A549 (cell line): ENCODE data around the gene SLC43A3. TPM values are rescaled to one million over a fixed set of nuclear protein-coding genes. Genes with fewer than 3 reads are reported as not detected.
A peak's percentile ranks its signal among the peaks of the same experiment; 100 is the strongest.

Experiments used
- ATAC-seq, 2 experiments: fragments of 200-7000 bp in 1 of 2; fragments of >200 bp in 1 of 2; cut with Nextera tagmentation in 1 of 2; cut with Tn5 transposase in 1 of 2; 3 replicates each; pipeline versions ENCODE4 v1.8.0 to v1.9.1; 2018 to 2020; ENCODE audit warnings: mild to moderate bottlenecking in 1 of 2, moderate library complexity in 1 of 2
- CTCF ChIA-PET: fragments of 300-600 bp; sonication (Branson Sonifier 250); formaldehyde crosslinking; extraction: SDS; loops from one replicate; lab custom pipeline; 2021; ENCODE audit warnings: antibody characterized with exemption, inconsistent platforms; lab: Yijun Ruan, JAX
- POLR2A ChIA-PET: fragments of 350-600 bp; formaldehyde crosslinking; extraction: SDS; loops from one replicate; lab custom pipeline; 2021; ENCODE audit warnings: antibody characterized with exemption, inconsistent platforms; lab: Yijun Ruan, JAX
- DNase-seq, 2 experiments: peaks; one replicate each; pipeline versions ENCODE4 v3.0.0 to v3.0.0-alpha.2; 2011 to 2016; ENCODE audit warnings: low read depth in 1 of 2, low spot score in 1 of 2
- FAIRE-seq: peaks from 2 replicates; lab custom pipeline; 2011; peaks lifted over from hg19 to GRCh38; lab: Jason Lieb, UNC
- H3K27ac ChIP-seq, 2 experiments: fragments of >200 bp; sonication (Bioruptor Twin); formaldehyde crosslinking; 3 replicates each; pipeline ENCODE4 v1.5.1; 2016 to 2017
- H3K4me1 ChIP-seq: fragments of >200 bp; sonication (Bioruptor Twin); formaldehyde crosslinking; 3 replicates; pipeline ENCODE4 v1.6.1; 2016
- H3K4me2 ChIP-seq: fragments of >200 bp; sonication (Bioruptor Twin); formaldehyde crosslinking; 3 replicates; pipeline ENCODE4 v1.6.1; 2016
- H3K4me3 ChIP-seq: fragments of >200 bp; sonication (Bioruptor Twin); formaldehyde crosslinking; 3 replicates; pipeline ENCODE4 v1.5.1; 2016
- H3K9me3 ChIP-seq: fragments of >200 bp; sonication (Bioruptor Twin); formaldehyde crosslinking; 3 replicates; pipeline ENCODE4 v1.6.1; 2016
- ATOH8 ChIP-seq: fragments of 250-450 bp; sonication (Bioruptor Pico); IDR thresholded peaks from 2 replicates; pipeline ENCODE4 v1.5.0; 2020; ENCODE audit warnings: low read depth, mild to moderate bottlenecking, moderate library complexity
- BCL3 ChIP-seq: fragments of >200 bp; sonication (Bioruptor Twin); formaldehyde crosslinking; IDR thresholded peaks from 3 replicates; pipeline ENCODE4 v1.6.1; 2016
- CBX8 ChIP-seq: fragments of 200-600 bp; sonication (generic); IDR thresholded peaks from 2 replicates; pipeline ENCODE4 v1.6.1; 2016
- CEBPB ChIP-seq, 2 experiments: fragments of >200 bp in 1 of 2; sonication (Bioruptor Twin) in 1 of 2; formaldehyde crosslinking in 1 of 2; IDR thresholded peaks; 2 replicates each; pipeline ENCODE4 v1.6.1; 2012 to 2016
- CHD2 ChIP-seq: fragments of 150-350 bp; IDR thresholded peaks from 2 replicates; pipeline ENCODE4 v1.6.1; 2014; ENCODE audit warnings: low read length; ENCODE audit not compliant: partially characterized antibody
- CHD4 ChIP-seq: fragments of 200-600 bp; sonication (generic); IDR thresholded peaks from 2 replicates; pipeline ENCODE4 v1.6.1; 2016; ENCODE audit warnings: antibody characterized with exemption, mild to moderate bottlenecking, borderline replicate concordance
- CTCF ChIP-seq: fragments of >200 bp; sonication (Bioruptor Twin); formaldehyde crosslinking; IDR thresholded peaks from 3 replicates; pipeline ENCODE4 v1.5.1; 2016
- E2F6 ChIP-seq: IDR thresholded peaks from 2 replicates; pipeline ENCODE4 v1.6.1; 2012; ENCODE audit warnings: low read depth, borderline replicate concordance
- EHF ChIP-seq: fragments of 250-450 bp; sonication (Bioruptor Pico); IDR thresholded peaks from 2 replicates; pipeline ENCODE4 v1.5.0; 2020; ENCODE audit warnings: mild to moderate bottlenecking
- FOSB ChIP-seq: fragments of 250-450 bp; sonication (Bioruptor Pico); IDR thresholded peaks from 2 replicates; pipeline ENCODE4 v1.5.0; 2020; ENCODE audit warnings: mild to moderate bottlenecking, moderate library complexity
- GATA3 ChIP-seq: IDR thresholded peaks from 2 replicates; pipeline ENCODE4 v1.6.1; 2012; ENCODE audit warnings: borderline replicate concordance
- HES2 ChIP-seq: fragments of >200 bp; sonication (Bioruptor Twin); formaldehyde crosslinking; IDR thresholded peaks from 2 replicates; pipeline ENCODE4 v1.6.1; 2016
- HOXB13 ChIP-seq: fragments of 250-450 bp; sonication (Bioruptor Pico); IDR thresholded peaks from 2 replicates; pipeline ENCODE4 v1.5.0; 2020; ENCODE audit warnings: low read depth, mild to moderate bottlenecking, moderate library complexity
- JUNB ChIP-seq: fragments of >200 bp; sonication (Bioruptor Twin); formaldehyde crosslinking; IDR thresholded peaks from 2 replicates; pipeline ENCODE4 v1.6.1; 2016
- KDM1A ChIP-seq: fragments of 200-600 bp; sonication (generic); IDR thresholded peaks from 2 replicates; pipeline ENCODE4 v1.6.1; 2016; ENCODE audit warnings: low read depth, mild to moderate bottlenecking
- KDM5A ChIP-seq: fragments of 200-600 bp; sonication (generic); IDR thresholded peaks from 2 replicates; pipeline ENCODE4 v1.6.1; 2016; ENCODE audit warnings: antibody characterized with exemption, mild to moderate bottlenecking
- MAFK ChIP-seq: fragments of 450-650 bp; IDR thresholded peaks from 2 replicates; pipeline ENCODE4 v1.6.1; 2014; ENCODE audit not compliant: partially characterized antibody
- MYC ChIP-seq: IDR thresholded peaks from 2 replicates; pipeline ENCODE4 v1.6.1; 2012; ENCODE audit warnings: mild to moderate bottlenecking, inconsistent platforms, low read length, improper control_type of control experiment, borderline replicate concordance
- RNF2 ChIP-seq: fragments of 200-600 bp; sonication (generic); IDR thresholded peaks from 2 replicates; pipeline ENCODE4 v1.6.1; 2016; ENCODE audit warnings: low read depth, mild to moderate bottlenecking, antibody characterized with exemption, moderate library complexity, borderline replicate concordance
- TFCP2L1 ChIP-seq: fragments of 250-450 bp; sonication (Bioruptor Pico); IDR thresholded peaks from 2 replicates; pipeline ENCODE4 v1.5.0; 2021; ENCODE audit warnings: mild to moderate bottlenecking
- USF2 ChIP-seq: fragments of 450-650 bp; IDR thresholded peaks from 2 replicates; pipeline ENCODE4 v1.6.1; 2014; ENCODE audit warnings: antibody characterized with exemption
- ZC3H11A ChIP-seq: fragments of 450-650 bp; IDR thresholded peaks from 2 replicates; pipeline ENCODE4 v1.6.1; 2014; ENCODE audit warnings: antibody characterized with exemption, mild to moderate bottlenecking
- ZFP36 ChIP-seq: fragments of 450-650 bp; IDR thresholded peaks from 2 replicates; pipeline ENCODE4 v1.6.1; 2014; ENCODE audit warnings: borderline replicate concordance; ENCODE audit not compliant: partially characterized antibody
- WGBS: methylation state at CpG from one replicate; pipeline ENCODE4 v1.1.6; 2017; ENCODE audit errors: missing lambda C conversion rate; 5-methylcytosine and 5-hydroxymethylcytosine counted together
- polyA plus RNA-seq, 4 experiments: library from polyadenylated mRNA; depleted of rRNA in 3 of 4; stranded (reverse); fragments of >200 nt; fragmentation: RNase III in 1 of 4; extraction: RNeasy Plus Mini Kit Qiagen cat#74134 plus additional on column Dnase treatment in 1 of 4; gene quantifications; 2 replicates in 3 of 4; 3 replicates in 1 of 4; pipeline ENCODE4 v1.2.3, GENCODE V29; 2011 to 2017

The SLC43A3 gene
- polyA plus RNA-seq, 2 of the 4 experiments (the other 2 are of a cell fraction) = 0.12 to 0.30 TPM

GRCh38 chr11:57428643-57429042 lies 1.7 kb upstream of the SLC43A3 start:
- Histone ChIP-seq H3K4me1 (peaks cover 36% of the 10 kb centered on the region), H3K27ac (peak overlapping the region in 1 of 2 experiments; percentile 6; a peak in 1 of 6 replicates), H3K4me2 (no peak overlapping the region), H3K4me3 (no peak overlapping the region), H3K9me3 (no peaks in the 10 kb centered on the region)
- TF ChIP-seq USF2 (no peak), BCL3 (no peak), ATOH8 (CRISPR knock-in tag) (no peak), CHD2 (no peak), CBX8 (no peak)
- WGBS = 64% methylated on average over 5 of the region's 5 CpGs
- ChIA-PET CTCF (interaction anchor here (0.7 to 2.4 kb wide), 3 partner anchors 14 to 31 kb away, joined by 3 to 11 read pairs (median 6); partner anchors contain the start of gene RTN4RL2), POLR2A (no interaction called here)
- DNase-seq (no peak), FAIRE-seq (no peak), ATAC-seq (no peak)

- WGBS = 73% methylated on average over 8 of the region's 8 CpGs
- Histone ChIP-seq H3K4me2 (peak overlapping the region; percentile 26; the same call in 1 of the 3 replicates), H3K27ac (peak overlapping the region; percentile 38 to 65; a peak in 5 of 6 replicates), H3K9me3 (no peaks in the 10 kb centered on the region), H3K4me3 (no peak overlapping the region), H3K4me1 (peaks cover 31% of the 10 kb centered on the region)
- ATAC-seq (no peak), FAIRE-seq (no peak), DNase-seq (no peak)
- TF ChIP-seq ZFP36 = no peak
- no peak for TF ChIP-seq CHD4
- no peak for TF ChIP-seq E2F6
- no peak for TF ChIP-seq EHF (CRISPR knock-in tag)
- TF ChIP-seq TFCP2L1 (CRISPR knock-in tag) = no peak
- no peak for TF ChIP-seq JUNB
- TF ChIP-seq GATA3 = no peak
- TF ChIP-seq RNF2 = no peak
- TF ChIP-seq CEBPB (IDR thresholded peaks at IDR 0.05) = no peak
- TF ChIP-seq CTCF = no peak
- no peak for TF ChIP-seq MYC
- no peak for TF ChIP-seq ZC3H11A
- TF ChIP-seq FOSB (CRISPR knock-in tag) = no peak
- no peak for TF ChIP-seq KDM5A
- no peak for TF ChIP-seq BCL3
- TF ChIP-seq HES2 = no peak
- TF ChIP-seq ATOH8 (CRISPR knock-in tag) = no peak
- TF ChIP-seq MAFK = no peak
- no peak for TF ChIP-seq HOXB13 (CRISPR knock-in tag)
- TF ChIP-seq KDM1A = no peak
- ChIA-PET CTCF (interaction anchor here (0.7 to 1.4 kb wide), 4 partner anchors 13 to 102 kb away, joined by 3 to 6 read pairs (median 4); no protein-coding TSS in a partner anchor), POLR2A (no interaction called here)
Observed at GRCh38 chr11:57427727-57428082, 784 bp upstream of the SLC43A3 start.
